C4-2B (cell line): ENCODE data around the gene EXOC3L2.

Source experiments
- ZFX ChIP-seq: fragments of 450-650 bp; IDR thresholded peaks from 2 replicates; pipeline ENCODE4 v1.6.1; 2017
- TF ChIP-seq, protein P1 (sequence below): fragments of 450-650 bp; conservative IDR thresholded peaks from 2 replicates; pipeline ENCODE4 v1.5.1; 2017; ENCODE audit warnings: mild to moderate bottlenecking

DNA sequence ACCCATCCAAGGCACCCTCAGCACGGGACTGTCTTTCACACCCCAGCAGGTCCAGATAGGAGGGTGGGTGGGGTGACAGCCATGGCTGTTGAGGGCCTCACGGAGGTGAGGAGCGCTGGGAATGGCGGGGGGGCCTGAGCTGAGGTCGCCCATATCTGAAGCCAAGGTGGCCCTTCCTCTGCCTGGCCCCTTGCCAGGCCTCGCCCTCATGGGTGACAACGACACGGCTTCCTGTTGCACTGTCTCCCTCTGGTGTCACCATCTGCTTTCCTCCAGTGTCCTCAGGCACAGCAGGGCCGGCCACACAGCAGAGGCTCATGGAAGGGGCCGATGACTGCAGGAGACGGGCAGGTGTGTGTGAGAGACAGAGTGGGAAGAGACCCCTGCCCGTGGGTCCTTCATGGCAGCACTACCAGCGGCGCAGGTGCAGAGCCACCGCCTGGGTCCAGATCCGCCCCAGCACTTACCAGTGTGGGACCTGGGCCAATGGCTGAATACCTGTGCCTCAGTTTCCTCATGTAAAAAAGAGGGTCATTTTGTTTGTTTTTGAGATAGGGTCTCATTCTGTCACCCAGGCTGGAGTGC, 76.3 kb downstream of the EXOC3L2 start:
- TF ChIP-seq, protein P1, sequence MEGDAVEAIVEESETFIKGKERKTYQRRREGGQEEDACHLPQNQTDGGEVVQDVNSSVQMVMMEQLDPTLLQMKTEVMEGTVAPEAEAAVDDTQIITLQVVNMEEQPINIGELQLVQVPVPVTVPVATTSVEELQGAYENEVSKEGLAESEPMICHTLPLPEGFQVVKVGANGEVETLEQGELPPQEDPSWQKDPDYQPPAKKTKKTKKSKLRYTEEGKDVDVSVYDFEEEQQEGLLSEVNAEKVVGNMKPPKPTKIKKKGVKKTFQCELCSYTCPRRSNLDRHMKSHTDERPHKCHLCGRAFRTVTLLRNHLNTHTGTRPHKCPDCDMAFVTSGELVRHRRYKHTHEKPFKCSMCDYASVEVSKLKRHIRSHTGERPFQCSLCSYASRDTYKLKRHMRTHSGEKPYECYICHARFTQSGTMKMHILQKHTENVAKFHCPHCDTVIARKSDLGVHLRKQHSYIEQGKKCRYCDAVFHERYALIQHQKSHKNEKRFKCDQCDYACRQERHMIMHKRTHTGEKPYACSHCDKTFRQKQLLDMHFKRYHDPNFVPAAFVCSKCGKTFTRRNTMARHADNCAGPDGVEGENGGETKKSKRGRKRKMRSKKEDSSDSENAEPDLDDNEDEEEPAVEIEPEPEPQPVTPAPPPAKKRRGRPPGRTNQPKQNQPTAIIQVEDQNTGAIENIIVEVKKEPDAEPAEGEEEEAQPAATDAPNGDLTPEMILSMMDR, result no peak
- no peak for TF ChIP-seq ZFX
